ENCODE measurements around the gene TMEM44.
"Not testable (repeated sequence)": the region's sequence is repeated elsewhere in the genome, so short reads cannot be mapped to it uniquely, and the experiment has no call there.

TMEM44 gene

GRCh38 chr3:194632809-194633348 is 340 bp downstream of the TMEM44 start:
- TF ChIP-seq CTCF (conservative IDR thresholded peaks at IDR 0.05; ENCODE audit: low read depth, low read length), result no peak
- peak; percentile 38 for DNase-seq (ENCODE audit: low read depth)
- H3K4me3 ChIP-seq (ENCODE audit: low read depth, low read length), result peak overlapping the region; percentile 81

GRCh38 chr3:194632226-194632808 is 902 bp downstream of the TMEM44 start:
- no peak for DNase-seq (ENCODE audit: low read depth)
- peak overlapping the region; percentile 81 for H3K4me3 ChIP-seq (ENCODE audit: low read depth, low read length)
- no peak for TF ChIP-seq CTCF (conservative IDR thresholded peaks at IDR 0.05; ENCODE audit: low read depth, low read length)

GRCh38 chr3:194631696-194632095 is 1.5 kb downstream of the TMEM44 start:
- no peak for TF ChIP-seq CTCF (conservative IDR thresholded peaks at IDR 0.05; ENCODE audit: low read depth, low read length)
- DNase-seq (ENCODE audit: low read depth), result no peak
- no peak overlapping the region for H3K4me3 ChIP-seq (ENCODE audit: low read depth, low read length)

GRCh38 chr3:194630681-194631080 is 2.5 kb downstream of the TMEM44 start:
- not testable (repeated sequence) for DNase-seq (ENCODE audit: low read depth); H3K4me3 ChIP-seq (ENCODE audit: low read depth, low read length)

GRCh38 chr3:194624956-194625355 is 8.3 kb downstream of the TMEM44 start:
- no peak overlapping the region for H3K4me3 ChIP-seq (ENCODE audit: low read depth, low read length)
- DNase-seq (ENCODE audit: low read depth), result no peak
- TF ChIP-seq CTCF (conservative IDR thresholded peaks at IDR 0.05; ENCODE audit: low read depth, low read length), result no peak

GRCh38 chr3:194623449-194624290 is 9.5 kb downstream of the TMEM44 start:
- no peak for TF ChIP-seq CTCF (conservative IDR thresholded peaks at IDR 0.05; ENCODE audit: low read depth, low read length)
- no peak for DNase-seq (ENCODE audit: low read depth)
- H3K4me3 ChIP-seq (ENCODE audit: low read depth, low read length), result no peak overlapping the region

- no peak for DNase-seq (ENCODE audit: low read depth)
- H3K4me3 ChIP-seq (ENCODE audit: low read depth, low read length), result no peak overlapping the region
- no peak for TF ChIP-seq CTCF (conservative IDR thresholded peaks at IDR 0.05; ENCODE audit: low read depth, low read length)
These were observed 10.4 kb downstream of the TMEM44 start for GRCh38 chr3:194622621-194623340.
